Pancreas (tissue), 10 donors: Measurements from ENCODE around the gene NELFE. TPM values are rescaled to one million over a fixed set of nuclear protein-coding genes. Genes with fewer than 3 reads are reported as not detected.
"Not testable (repeated sequence)": the region's sequence is repeated elsewhere in the genome, so short reads cannot be mapped to it uniquely, and the experiment has no call there.

Experiments
- ATAC-seq, 4 donors: fragments of 200-7000 bp; cut with Tn5 transposase; one replicate each; pipeline versions ENCODE4 v1.8.0 to v1.9.1; 2020; ENCODE audit warnings: mild to moderate bottlenecking in 4 of 4, moderate library complexity in 4 of 4
- DNase-seq, 6 donors: peaks; one replicate each; pipeline ENCODE4 v3.0.0-alpha.2; 2020
- FAIRE-seq: peaks from 2 replicates; lab custom pipeline; 2012; peaks lifted over from hg19 to GRCh38; lab: Jason Lieb, UNC
- H3K27ac ChIP-seq, 4 donors: fragments of 200-600 bp; sonication (generic); 1 replicate in 3 of 4; 2 replicates in 1 of 4; pipeline versions ENCODE4 v1.5.0 to v1.8.0; 2020
- H3K27me3 ChIP-seq, 4 donors: fragments of 200-600 bp; one replicate each; pipeline ENCODE4 v1.8.0; 2021
- H3K36me3 ChIP-seq, 3 donors: fragments of 200-600 bp; sonication (generic) in 1 of 3; one replicate each; pipeline versions ENCODE4 v1.5.0 to v1.8.0; 2020 to 2021
- H3K4me1 ChIP-seq, 3 donors: fragments of 200-600 bp; one replicate each; pipeline ENCODE4 v1.8.0; 2021
- H3K4me3 ChIP-seq, 4 donors: fragments of 200-600 bp; sonication (generic) in 2 of 4; one replicate each; pipeline versions ENCODE4 v1.5.0 to v1.8.0; 2020 to 2021
- H3K9me3 ChIP-seq, 4 donors: fragments of 200-600 bp; one replicate each; pipeline ENCODE4 v1.8.0; 2021
- WGBS, 2 donors: extraction: QIAGEN DNeasy Blood & Tissue Kit; methylation state at CpG; one replicate each; pipeline ENCODE4 v1.1.7; 2013; 5-methylcytosine and 5-hydroxymethylcytosine counted together
- intact Hi-C, 3 donors: fragments of 100-400 bp; cut with DNase I; formaldehyde crosslinking; loops; one replicate each; pipeline versions ENCODE4 v1.11.1 to v1.14.2; 2022
- polyA plus RNA-seq, 2 donors: library from polyadenylated mRNA; stranded (reverse); fragments of 200-250 nt; gene quantifications; one replicate each; pipeline ENCODE4 v1.2.3, GENCODE V29; 2013
- total RNA-seq, 6 donors: library from RNA; stranded (reverse); fragmentation: NEBNext Ultra II Directional in 4 of 6; extraction: Animal tissue kit (Norgen Biotek cat#: 25700) in 4 of 6; gene quantifications; one replicate each; pipeline versions ENCODE4 v1.2.1 to v1.2.4, GENCODE V29; 2021 to 2023
- TF ChIP-seq, protein P1 (sequence below), 4 donors: fragments of 200-600 bp; sonication (generic) in 3 of 4; IDR thresholded peaks; one replicate each; pipeline versions ENCODE4 v1.5.0 to v1.8.0; 2021; ENCODE audit warnings: antibody characterized with exemption in 4 of 4
- donor health status: healthy with polysubstance abuse.
- donor health status: DM: no; HTN: no; CAD: no; lungs with moderate emphysema.
- donor health status: DM: no; HTN: no; CAD: no.
- donor health status: control.
- donor health status: control.
- donor health status: Bipolar disorder and iron deficiency.
- donor health status: DM: yes; HTN: yes; CAD: no.
- donor health status: DM: no; HTN: no; CAD: no.
- donor health status: DM: no; HTN: no; CAD: no.
- donor health status: DM: yes; HTN: yes; CAD: no.

Gene NELFE
- total and polyA plus RNA-seq, 8 donors: 22.5 to 43.8 (median 31.5) TPM

DNA sequence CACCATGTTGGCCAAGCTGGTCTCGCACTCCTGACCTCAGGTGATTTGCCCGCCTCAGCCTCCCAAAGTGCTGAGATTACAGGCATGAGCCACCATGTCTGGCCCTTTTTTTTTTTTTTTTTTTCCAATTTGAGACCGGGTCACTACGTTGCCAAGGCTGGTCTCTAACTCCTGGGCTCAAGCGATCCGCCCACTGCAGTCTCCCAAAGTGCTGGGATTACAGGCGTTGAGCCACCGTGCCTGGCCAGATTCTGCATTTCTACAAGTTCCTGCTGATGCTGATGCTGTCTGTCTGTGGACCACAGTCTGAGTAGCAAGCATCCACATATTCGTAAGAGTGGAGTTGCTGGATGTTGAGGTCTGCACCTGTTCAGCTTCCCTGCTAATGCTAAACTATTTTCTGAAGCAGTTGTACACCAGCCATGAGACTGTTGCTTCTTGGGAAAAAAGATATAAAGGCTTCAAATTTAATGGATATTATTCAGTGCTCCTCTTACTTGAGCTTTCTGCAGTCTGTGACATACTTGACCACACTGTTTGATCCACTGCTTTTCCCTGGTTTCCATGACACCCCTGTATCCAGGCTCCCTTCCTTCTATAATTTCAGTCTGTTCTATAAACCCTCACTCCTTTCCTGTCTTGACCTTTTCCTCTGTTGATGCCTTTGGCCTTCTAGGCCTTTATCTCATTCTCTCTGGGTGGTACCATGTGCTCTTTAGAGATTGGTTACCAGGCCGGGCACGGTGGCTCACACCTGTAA is 46.8 kb downstream of the NELFE start:
- Histone ChIP-seq H3K4me1 (no peaks in the 10 kb centered on the region), H3K27me3 (no peaks in the 10 kb centered on the region), H3K27ac (no peak overlapping the region), H3K4me3 (no peak overlapping the region), H3K36me3 (no peaks in the 10 kb centered on the region), H3K9me3 (no peaks in the 10 kb centered on the region)
- no peak for ATAC-seq
- intact Hi-C loops: no loop called here
- no peak for DNase-seq
- WGBS, 2 donors: 65 to 72% methylated on average over 11 of the region's 11 CpGs
- FAIRE-seq: no peak
- TF ChIP-seq, protein P1, sequence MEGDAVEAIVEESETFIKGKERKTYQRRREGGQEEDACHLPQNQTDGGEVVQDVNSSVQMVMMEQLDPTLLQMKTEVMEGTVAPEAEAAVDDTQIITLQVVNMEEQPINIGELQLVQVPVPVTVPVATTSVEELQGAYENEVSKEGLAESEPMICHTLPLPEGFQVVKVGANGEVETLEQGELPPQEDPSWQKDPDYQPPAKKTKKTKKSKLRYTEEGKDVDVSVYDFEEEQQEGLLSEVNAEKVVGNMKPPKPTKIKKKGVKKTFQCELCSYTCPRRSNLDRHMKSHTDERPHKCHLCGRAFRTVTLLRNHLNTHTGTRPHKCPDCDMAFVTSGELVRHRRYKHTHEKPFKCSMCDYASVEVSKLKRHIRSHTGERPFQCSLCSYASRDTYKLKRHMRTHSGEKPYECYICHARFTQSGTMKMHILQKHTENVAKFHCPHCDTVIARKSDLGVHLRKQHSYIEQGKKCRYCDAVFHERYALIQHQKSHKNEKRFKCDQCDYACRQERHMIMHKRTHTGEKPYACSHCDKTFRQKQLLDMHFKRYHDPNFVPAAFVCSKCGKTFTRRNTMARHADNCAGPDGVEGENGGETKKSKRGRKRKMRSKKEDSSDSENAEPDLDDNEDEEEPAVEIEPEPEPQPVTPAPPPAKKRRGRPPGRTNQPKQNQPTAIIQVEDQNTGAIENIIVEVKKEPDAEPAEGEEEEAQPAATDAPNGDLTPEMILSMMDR (IDR thresholded peaks at IDR 0.05): no peak

DNA sequence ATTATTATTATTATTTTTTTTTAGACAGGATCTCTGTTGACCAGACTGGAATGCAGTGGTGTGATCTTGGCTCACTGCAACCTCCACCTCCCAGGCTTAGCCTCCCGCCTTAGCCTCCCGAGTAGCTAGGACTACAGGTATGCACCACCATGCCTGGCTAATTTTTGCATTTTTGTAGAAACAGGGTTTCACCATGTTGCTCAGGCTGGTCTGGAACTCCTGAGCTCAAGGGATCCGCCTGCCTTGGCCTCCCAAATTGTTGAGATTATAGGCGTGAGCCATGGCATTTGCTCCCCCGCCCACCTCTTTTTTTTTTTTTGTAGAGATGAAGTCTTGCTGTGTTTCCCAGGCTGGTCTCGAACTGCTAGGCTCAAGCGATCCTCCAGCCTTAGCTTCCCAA is 49.5 kb downstream of the NELFE start:
- not testable (repeated sequence) for H3K4me1 ChIP-seq, H3K27ac ChIP-seq, H3K9me3 ChIP-seq, H3K4me3 ChIP-seq, DNase-seq, H3K36me3 ChIP-seq, ATAC-seq, H3K27me3 ChIP-seq, FAIRE-seq
- 69 to 81% methylated on average over 7 of the region's 7 CpGs for WGBS, 2 donors
- intact Hi-C loops: loop anchor here in 2 of 3 donors (10.0 kb wide), 1 partner anchor 46 kb away; the partner anchor contains the start of genes NELFE (in 2 of the 2) and SKIC2 (in 2 of the 2)

DNA sequence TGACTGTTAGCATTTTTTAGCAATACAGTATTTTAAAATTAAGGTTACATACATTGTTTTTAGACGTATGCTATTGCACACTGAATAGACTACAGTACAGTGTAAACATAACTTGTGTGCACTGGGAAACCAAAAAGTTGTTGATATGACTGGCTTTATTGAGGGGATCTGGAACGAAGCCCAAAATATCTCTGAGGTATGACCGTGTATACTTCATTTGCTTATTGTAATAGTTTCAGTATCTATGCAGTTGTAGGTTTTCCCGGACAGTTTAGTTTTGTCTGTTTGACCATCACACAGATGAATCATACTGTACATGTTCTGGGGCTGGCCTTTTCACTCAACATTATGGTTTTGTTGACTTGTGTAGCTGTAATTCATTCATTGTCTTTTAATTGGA is 50.0 kb downstream of the NELFE start:
- no peak overlapping the region for H3K27ac ChIP-seq
- no peak for FAIRE-seq

DNA sequence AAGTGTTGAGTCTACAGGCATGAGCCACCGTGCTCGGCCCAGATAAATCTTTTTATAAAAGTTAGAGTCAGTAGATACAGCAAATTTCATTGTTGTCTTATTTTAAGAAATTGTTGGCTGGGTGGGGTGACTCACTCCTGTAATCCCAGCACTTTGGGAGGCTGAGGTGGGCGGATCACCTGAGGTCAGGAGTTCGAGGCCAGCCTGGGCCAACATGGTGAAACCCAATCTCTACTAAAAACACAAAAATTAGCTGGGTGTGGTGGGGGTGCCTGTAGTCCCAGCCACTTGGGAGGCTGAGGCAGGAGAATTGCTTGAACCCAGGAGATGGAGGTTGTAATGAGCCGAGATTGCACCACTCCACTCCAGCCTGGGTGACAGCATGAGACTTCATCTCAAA is 50.5 kb downstream of the NELFE start:
- H3K4me3 ChIP-seq, H3K27me3 ChIP-seq, ATAC-seq, H3K4me1 ChIP-seq, DNase-seq, H3K9me3 ChIP-seq, H3K27ac ChIP-seq, H3K36me3 ChIP-seq, FAIRE-seq: not testable (repeated sequence)
- intact Hi-C loops: loop anchor here in 2 of 3 donors (10.0 kb wide), 1 partner anchor 47 kb away; the partner anchor contains the start of genes NELFE (in 2 of the 2) and SKIC2 (in 2 of the 2)
- WGBS, 2 donors: 79 to 82% methylated on average over 5 of the region's 5 CpGs

More for the DNA sequence above, 50.0 kb downstream of the NELFE start:
- intact Hi-C loops: loop anchor here in 2 of 3 donors (10.0 kb wide), 1 partner anchor 46 kb away; the partner anchor contains the start of genes NELFE (in 2 of the 2) and SKIC2 (in 2 of the 2)
- no peaks in the 10 kb centered on the region for H3K36me3 ChIP-seq
- no peaks in the 10 kb centered on the region for H3K27me3 ChIP-seq
- TF ChIP-seq, protein P1 (IDR thresholded peaks at IDR 0.05): no peak
- H3K4me1 ChIP-seq: no peaks in the 10 kb centered on the region
- ATAC-seq (no peak), DNase-seq (no peak)
- 20 to 25% methylated on average over 4 of the region's 4 CpGs for WGBS, 2 donors
- H3K4me3 ChIP-seq: no peak overlapping the region
- no peaks in the 10 kb centered on the region for H3K9me3 ChIP-seq

DNA sequence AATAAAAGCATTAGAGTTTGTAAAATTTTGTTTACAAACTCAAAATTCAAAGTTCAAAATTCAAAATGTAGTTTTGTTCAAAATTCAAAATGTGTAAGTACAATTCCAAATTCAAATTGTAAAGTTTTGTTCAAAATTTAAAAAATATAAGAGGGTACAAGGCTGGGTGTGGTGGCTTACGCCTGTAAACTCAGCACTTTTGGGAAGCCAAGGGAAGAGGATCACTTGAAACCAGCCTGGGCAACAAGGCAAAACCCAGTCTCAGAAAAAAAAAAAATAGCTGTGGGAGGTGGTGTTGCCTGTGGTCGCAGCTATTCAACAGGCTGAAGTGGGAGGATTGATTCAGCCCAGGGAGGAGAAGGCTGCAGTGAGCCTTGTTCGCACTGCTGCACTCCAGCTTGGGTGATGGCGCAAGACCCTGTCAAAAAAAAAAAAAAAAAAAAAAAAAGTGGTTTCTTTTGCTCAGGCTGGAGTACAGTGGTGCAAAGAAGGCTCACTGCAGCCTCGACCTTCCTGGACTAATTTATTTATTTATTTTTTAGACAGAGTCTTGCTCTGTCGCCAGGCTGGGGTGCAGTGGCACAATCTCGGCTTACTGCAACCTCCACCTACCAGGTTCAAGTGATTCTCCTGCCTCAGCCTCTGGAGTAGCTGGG is 51.5 kb downstream of the NELFE start:
- DNase-seq (no peak), ATAC-seq (peak in 2 of 4 donors; percentile 22 to 34), FAIRE-seq (no peak)
- Histone ChIP-seq H3K27me3 (no peaks in the 10 kb centered on the region), H3K4me3 (no peak overlapping the region), H3K9me3 (no peaks in the 10 kb centered on the region), H3K4me1 (peaks cover 0 to 6% (median 0%) of the 10 kb centered on the region in 3 donors), H3K27ac (no peak overlapping the region), H3K36me3 (no peaks in the 10 kb centered on the region)
- TF ChIP-seq, protein P1 (IDR thresholded peaks at IDR 0.05): no peak
- intact Hi-C loops: loop anchor here in 2 of 3 donors (10.0 kb wide), 1 partner anchor 48 kb away; the partner anchor contains the start of genes NELFE (in 2 of the 2) and SKIC2 (in 2 of the 2)
- 42 to 45% methylated on average over 7 of the region's 7 CpGs for WGBS, 2 donors

DNA sequence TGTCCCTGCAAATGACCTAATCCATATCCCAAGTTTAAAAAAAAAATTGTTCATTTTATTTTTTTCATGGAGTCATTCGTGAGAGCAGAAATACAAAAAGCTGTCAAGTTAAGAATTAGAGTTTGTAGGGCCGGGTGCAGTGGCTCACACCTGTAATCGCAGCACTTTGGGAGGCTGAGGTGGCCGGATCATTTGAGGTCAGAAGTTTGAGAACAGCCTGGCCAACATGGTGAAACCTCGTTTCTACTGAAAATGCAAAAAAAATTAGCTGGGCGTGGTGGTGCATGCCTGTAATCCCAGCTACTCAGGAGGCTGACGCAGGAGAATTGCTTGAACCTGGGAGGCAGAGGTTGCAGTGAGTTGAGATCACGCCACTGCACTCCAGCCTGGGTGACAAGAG is 52.0 kb downstream of the NELFE start:
- intact Hi-C loops: loop anchor here in 2 of 3 donors (10.0 kb wide), 1 partner anchor 48 kb away; the partner anchor contains the start of genes NELFE (in 2 of the 2) and SKIC2 (in 2 of the 2)
- FAIRE-seq, H3K27me3 ChIP-seq, H3K36me3 ChIP-seq, ATAC-seq, H3K27ac ChIP-seq, DNase-seq, H3K9me3 ChIP-seq, H3K4me1 ChIP-seq, H3K4me3 ChIP-seq: not testable (repeated sequence)
- WGBS, 2 donors: 65 to 72% methylated on average over 8 of the region's 8 CpGs
